Stimulated activated naive B cell treated with anti-CD40 and anti-IgM and Interleukin-4, amounts not matched to agents 10 μg/mL and 1 μg/mL and 100 μg/mL, for 72 hours (primary cell): ENCODE data around the gene GRB10.

Experiments
- ATAC-seq, 2 donors: fragments of 150-1000 bp; cut with Tn5 transposase; replicated peaks; 2 replicates each; pipeline ENCODE4 v1.10.0; 2021; ENCODE audit warnings: moderate library complexity in 1 of 2
- DNase-seq: peaks from one replicate; pipeline ENCODE4 v3.0.0; 2021
- H3K27ac Mint-ChIP-seq: one replicate; pipeline ENCODE4 v1.8.0; 2022; ENCODE audit warnings: mild to moderate bottlenecking, mixed read lengths
- H3K27me3 Mint-ChIP-seq, 2 donors: one replicate each; pipeline ENCODE4 v1.8.0; 2022; ENCODE audit warnings: mixed read lengths in 2 of 2
- H3K36me3 Mint-ChIP-seq, 2 donors: one replicate each; pipeline ENCODE4 v1.8.0; 2022; ENCODE audit warnings: mixed read lengths in 2 of 2, mild to moderate bottlenecking in 1 of 2
- H3K4me1 Mint-ChIP-seq, 2 donors: one replicate each; pipeline ENCODE4 v1.8.0; 2022; ENCODE audit warnings: mixed read lengths in 2 of 2, mild to moderate bottlenecking in 1 of 2
- H3K4me3 Mint-ChIP-seq, 2 donors: one replicate each; pipeline ENCODE4 v1.8.0; 2022; ENCODE audit warnings: mild to moderate bottlenecking in 2 of 2, mixed read lengths in 2 of 2, moderate library complexity in 1 of 2
- H3K9me3 Mint-ChIP-seq, 2 donors: one replicate each; pipeline ENCODE4 v1.8.0; 2022; ENCODE audit warnings: mixed read lengths in 2 of 2, mild to moderate bottlenecking in 1 of 2

The GRB10 gene

DNA sequence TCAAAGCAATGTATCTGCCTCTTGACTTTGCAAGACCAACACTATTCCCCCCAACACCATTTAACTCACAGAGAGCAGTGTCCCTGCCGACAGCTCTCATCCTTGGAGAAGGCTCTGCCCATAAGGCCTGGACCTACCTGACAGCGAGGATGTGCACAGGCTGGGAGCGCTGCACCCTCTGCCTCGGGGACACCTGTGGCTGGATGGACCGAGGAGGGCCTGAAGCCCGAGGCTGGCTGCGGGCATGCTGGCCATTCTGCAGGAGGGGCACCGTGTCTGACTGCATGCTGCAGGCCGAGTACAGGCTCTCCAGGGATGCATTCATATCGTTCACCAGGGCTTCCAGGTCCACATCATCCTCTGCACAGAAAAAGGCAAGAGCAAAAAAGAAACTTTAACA is 108.4 kb downstream of the GRB10 start:
- ATAC-seq (no peak), DNase-seq (no peak)
- Mint-ChIP-seq H3K27me3 (peaks cover 0 to 11% of the 10 kb centered on the region in 2 donors), H3K27ac (no peak overlapping the region), H3K9me3 (no peaks in the 10 kb centered on the region), H3K4me1 (no peaks in the 10 kb centered on the region), H3K4me3 (no peak overlapping the region), H3K36me3 (no peaks in the 10 kb centered on the region)

DNA sequence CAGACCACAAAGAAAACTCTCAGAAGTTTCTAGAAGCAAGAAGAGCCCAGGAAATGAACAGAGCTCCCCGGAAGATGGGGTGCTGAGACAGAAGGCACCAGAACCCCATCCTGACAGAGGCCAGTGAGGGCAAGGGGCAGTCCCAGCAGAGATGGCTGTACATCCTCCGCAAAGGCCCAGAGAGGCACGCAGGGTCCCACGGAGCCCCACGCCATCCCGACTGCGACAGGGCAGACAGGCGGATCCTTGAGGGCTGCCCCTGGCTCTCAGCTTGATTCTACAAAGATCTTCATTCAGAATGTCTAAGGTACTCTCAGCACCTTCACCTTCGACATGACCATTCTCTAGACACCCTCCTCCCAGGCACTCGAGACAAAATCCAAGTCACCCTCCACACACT is 109.6 kb downstream of the GRB10 start:
- ATAC-seq = no peak
- no peaks in the 10 kb centered on the region for H3K9me3 Mint-ChIP-seq
- no peaks in the 10 kb centered on the region for H3K4me1 Mint-ChIP-seq
- no peak overlapping the region for H3K4me3 Mint-ChIP-seq
- DNase-seq = no peak
- peaks cover 0 to 11% of the 10 kb centered on the region in 2 donors for H3K27me3 Mint-ChIP-seq
- H3K27ac Mint-ChIP-seq = no peak overlapping the region
- no peaks in the 10 kb centered on the region for H3K36me3 Mint-ChIP-seq

DNA sequence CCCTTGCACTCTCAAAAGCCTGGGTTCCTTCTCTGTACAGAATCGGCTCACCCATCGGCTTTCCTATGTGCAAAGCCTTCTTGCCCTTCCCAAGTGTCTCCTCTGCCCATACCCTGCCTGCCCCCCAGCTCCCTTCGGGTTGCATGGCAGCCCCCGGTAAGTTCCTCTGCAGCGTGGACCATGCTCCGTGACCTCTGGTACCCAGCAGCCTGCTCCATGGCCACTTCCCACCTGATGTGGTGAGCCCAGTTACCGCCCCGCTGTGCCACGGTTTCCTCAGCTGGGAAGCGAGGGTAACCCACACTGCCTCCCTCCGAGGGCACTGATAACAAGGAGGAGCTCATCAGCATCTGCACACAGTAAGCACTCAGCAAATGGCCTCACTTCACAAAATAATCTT is 110.7 kb downstream of the GRB10 start:
- Mint-ChIP-seq H3K4me3 (no peak overlapping the region), H3K36me3 (no peaks in the 10 kb centered on the region), H3K27me3 (peaks cover 0 to 15% of the 10 kb centered on the region in 2 donors), H3K27ac (no peak overlapping the region), H3K4me1 (no peaks in the 10 kb centered on the region), H3K9me3 (no peaks in the 10 kb centered on the region)
- ATAC-seq = no peak
- no peak for DNase-seq

DNA sequence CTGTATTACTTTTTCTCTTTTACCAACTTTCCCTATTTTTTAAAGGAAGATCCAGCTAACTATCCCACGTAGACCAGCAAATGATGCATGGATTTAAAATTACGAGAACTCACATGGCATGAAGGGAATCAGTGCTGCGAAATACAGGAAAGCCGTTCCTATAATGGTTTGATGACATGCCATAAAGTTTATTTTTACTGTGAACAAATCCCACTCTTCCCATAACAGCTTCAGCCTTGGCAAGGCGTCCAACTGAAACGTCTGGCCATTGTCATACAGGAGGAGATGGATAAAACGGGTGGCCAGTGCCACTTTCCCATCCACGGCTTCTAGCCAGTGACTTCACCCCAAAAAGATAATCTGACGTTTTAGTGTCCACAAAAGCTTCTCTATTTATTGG is 111.3 kb downstream of the GRB10 start:
- no peaks in the 10 kb centered on the region for H3K4me1 Mint-ChIP-seq
- DNase-seq = no peak
- H3K27ac Mint-ChIP-seq = no peak overlapping the region
- H3K27me3 Mint-ChIP-seq = peaks cover 0 to 16% of the 10 kb centered on the region in 2 donors
- no peaks in the 10 kb centered on the region for H3K36me3 Mint-ChIP-seq
- H3K9me3 Mint-ChIP-seq = no peaks in the 10 kb centered on the region
- no peak overlapping the region for H3K4me3 Mint-ChIP-seq
- no peak for ATAC-seq

DNA sequence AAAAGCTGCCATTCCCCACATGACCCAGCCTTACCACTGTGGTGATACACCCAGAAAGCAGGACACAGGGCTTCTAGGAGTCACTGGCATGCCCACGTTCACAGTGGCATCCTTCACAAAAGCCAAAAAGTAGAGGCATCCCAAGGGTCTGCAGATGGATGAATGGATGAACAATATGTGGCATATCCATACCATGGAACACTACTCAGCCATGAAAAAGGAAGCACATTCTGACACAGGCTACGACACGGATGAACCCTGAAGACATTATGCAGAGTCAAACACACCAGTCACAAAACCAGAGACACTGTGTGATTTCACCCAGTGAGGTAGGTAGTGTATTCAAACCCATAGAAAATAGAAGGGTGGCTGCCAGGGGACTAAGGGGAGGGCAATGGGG is 112.8 kb downstream of the GRB10 start:
- H3K27ac Mint-ChIP-seq = no peak overlapping the region
- H3K9me3 Mint-ChIP-seq = no peaks in the 10 kb centered on the region
- peaks cover 0 to 16% of the 10 kb centered on the region in 2 donors for H3K27me3 Mint-ChIP-seq
- H3K36me3 Mint-ChIP-seq = no peaks in the 10 kb centered on the region
- H3K4me3 Mint-ChIP-seq = no peak overlapping the region
- H3K4me1 Mint-ChIP-seq = peaks cover 0 to 6% of the 10 kb centered on the region in 2 donors
- DNase-seq (no peak), ATAC-seq (no peak)

DNA sequence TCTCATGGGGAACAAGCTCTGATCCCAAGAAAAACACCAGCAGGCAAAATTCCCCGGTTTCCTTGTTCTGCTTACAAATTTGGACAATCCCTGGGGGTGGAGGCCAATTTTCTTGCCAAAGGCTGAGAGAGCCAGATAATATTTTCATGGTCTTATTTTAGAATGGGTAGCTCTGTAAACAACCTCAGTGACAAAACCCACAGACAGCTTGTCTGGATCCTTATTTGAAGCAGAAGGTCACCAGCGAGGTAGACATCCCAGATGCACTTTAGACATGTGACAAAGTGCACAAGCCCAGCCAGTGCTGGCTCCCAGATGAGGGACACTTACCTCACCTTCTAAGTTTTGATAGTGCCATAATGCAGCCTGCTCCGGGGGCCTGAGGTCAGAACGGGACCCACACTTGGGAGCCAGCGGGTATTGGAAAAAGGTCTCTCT is 114.9 kb downstream of the GRB10 start:
- no peaks in the 10 kb centered on the region for H3K9me3 Mint-ChIP-seq
- no peak overlapping the region for H3K27ac Mint-ChIP-seq
- no peak overlapping the region for H3K4me3 Mint-ChIP-seq
- H3K4me1 Mint-ChIP-seq = peaks cover 8 to 15% of the 10 kb centered on the region in 2 donors
- peaks cover 7 to 11% of the 10 kb centered on the region in 2 donors for H3K27me3 Mint-ChIP-seq
- DNase-seq (no peak), ATAC-seq (no peak)
- no peaks in the 10 kb centered on the region for H3K36me3 Mint-ChIP-seq

DNA sequence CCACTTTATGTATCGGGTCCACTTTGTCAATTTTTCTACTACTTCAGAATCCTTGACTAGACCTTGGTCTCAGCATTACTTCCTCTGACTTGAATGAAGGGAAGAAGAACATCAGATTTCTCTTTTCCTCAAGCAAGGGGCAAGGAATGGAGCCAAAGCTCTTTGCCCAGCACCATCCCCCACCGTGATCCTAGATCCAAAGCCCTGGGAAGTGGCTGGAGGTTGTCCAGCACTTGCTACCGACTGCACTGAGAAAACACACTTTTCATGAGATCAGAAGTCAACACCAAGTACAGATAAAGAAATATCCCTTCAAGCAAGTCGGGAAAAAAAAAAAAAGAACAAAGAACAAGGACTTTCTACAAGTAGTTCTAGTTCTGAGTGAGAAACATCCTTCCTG is 115.4 kb downstream of the GRB10 start:
- Mint-ChIP-seq H3K4me3 (no peak overlapping the region), H3K27me3 (peaks cover 7 to 11% of the 10 kb centered on the region in 2 donors), H3K4me1 (peaks cover 12 to 19% of the 10 kb centered on the region in 2 donors), H3K9me3 (no peaks in the 10 kb centered on the region), H3K36me3 (no peaks in the 10 kb centered on the region), H3K27ac (no peak overlapping the region)
- DNase-seq (no peak), ATAC-seq (no peak)

DNA sequence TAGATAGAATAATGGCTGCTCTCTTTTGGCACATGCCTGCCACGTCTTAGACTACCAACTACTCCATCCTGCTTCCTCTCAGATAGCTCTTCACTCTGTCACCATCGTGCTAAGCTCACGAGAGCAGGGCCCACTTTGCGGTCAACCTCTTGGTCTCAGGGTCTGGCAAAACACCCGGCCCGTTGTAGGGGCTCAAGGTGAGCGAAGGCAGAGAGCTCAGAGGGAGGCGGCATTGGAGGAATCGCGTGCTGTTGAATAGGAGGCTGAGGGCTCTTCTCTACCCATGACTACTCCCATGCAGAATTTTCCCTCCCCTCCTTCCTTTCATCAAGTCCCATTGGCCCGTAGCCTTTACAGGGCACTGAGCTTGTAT is 116.6 kb downstream of the GRB10 start:
- Mint-ChIP-seq H3K9me3 (no peaks in the 10 kb centered on the region), H3K4me1 (peaks cover 25 to 30% of the 10 kb centered on the region in 2 donors), H3K4me3 (no peak overlapping the region), H3K27ac (no peak overlapping the region), H3K36me3 (no peaks in the 10 kb centered on the region), H3K27me3 (peaks cover 7 to 9% of the 10 kb centered on the region in 2 donors)
- DNase-seq (no peak), ATAC-seq (no peak)

DNA sequence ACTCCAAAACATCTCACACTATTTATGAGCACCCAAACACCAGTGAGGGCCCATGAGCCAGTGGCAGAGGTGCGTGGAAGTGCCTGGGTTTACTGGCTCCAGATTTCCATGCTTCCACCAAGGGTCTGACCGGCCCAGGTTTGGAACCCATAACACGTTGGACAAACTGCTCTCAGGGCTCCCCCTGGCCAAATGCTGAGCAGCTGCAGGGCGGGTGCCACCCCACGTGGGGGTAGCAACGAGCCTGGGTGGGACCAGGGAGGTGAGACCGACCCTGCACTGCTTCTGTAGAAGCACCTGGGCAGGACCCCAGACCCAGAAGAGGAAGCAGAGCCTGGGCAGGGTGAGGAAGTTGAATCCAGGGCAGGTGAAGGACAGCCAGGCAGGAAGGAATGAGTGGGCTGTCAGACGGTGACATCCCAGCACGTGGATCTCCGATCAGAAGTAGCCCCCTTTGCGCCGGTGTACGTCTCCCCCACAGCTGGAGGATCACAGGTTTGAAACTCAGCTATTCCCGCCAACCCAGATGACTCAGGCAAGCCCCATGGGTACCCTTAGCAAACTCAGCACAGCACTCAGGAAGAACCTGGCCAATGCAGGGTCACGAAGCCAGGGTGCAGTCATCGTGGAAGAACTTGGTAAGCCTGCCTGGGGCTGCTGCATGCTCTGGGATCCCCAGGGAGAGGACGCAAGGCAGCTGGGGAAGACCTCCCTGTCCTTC is 117.1 kb downstream of the GRB10 start:
- H3K36me3 Mint-ChIP-seq = no peaks in the 10 kb centered on the region
- peaks cover 30% of the 10 kb centered on the region in 2 donors for H3K4me1 Mint-ChIP-seq
- no peak for DNase-seq
- ATAC-seq = peak in 1 of 2 donors; percentile 12
- peak overlapping the region; percentile 31 for H3K27ac Mint-ChIP-seq
- peaks cover 5 to 7% of the 10 kb centered on the region in 2 donors for H3K27me3 Mint-ChIP-seq
- H3K4me3 Mint-ChIP-seq = peak overlapping the region in 1 of 2 donors; percentile 13
- no peaks in the 10 kb centered on the region for H3K9me3 Mint-ChIP-seq

DNA sequence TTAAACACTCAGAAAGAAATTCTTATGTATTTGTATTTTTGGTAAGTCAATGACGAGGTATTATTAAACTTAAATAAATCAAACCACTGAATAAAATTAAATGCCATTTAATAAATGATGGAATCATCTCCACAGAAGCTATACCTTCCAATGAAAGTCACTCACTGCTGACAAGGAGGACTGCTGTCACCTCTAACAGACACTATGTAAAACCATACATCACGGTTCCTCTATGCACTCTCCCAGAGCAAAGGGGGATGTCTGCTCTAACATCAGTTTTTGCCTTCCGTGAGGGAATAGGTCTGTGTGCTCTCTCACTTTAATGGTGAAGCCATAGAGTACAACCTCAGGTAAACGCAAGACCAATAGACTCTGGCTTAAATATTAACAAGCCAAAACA is 117.8 kb downstream of the GRB10 start:
- Mint-ChIP-seq H3K27ac (peak overlapping the region; percentile 31), H3K36me3 (peaks cover 0 to 3% of the 10 kb centered on the region in 2 donors), H3K27me3 (peaks cover 5 to 12% of the 10 kb centered on the region in 2 donors), H3K4me1 (peaks cover 36% of the 10 kb centered on the region in 2 donors), H3K4me3 (peak overlapping the region in 1 of 2 donors; percentile 13), H3K9me3 (peaks cover 0 to 2% of the 10 kb centered on the region in 2 donors)
- ATAC-seq = peak; percentile 39 to 44
- no peak for DNase-seq

DNA sequence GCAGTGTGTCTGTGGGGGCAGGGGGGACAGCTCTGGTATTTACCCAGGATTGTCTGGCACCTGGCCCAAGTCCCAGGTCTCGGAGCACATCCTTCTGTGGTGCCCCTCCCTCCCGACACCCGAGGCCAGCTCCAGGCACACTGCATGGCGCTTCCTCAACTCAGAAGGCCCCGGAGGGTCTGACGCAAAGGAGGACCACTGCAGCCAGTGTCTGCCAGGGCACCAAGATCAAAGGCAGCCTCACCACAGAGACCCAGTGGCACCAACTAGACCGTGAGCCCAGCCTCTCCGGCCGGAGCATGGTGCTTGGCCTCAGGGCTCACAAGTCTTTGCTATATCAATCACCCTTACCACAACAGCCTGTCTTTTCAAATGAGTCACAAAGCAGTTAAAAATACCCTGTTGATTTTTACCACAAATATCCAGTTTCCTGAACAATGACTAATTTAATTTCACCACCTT is 118.2 kb downstream of the GRB10 start:
- peaks cover 40 to 41% of the 10 kb centered on the region in 2 donors for H3K4me1 Mint-ChIP-seq
- ATAC-seq (peak; percentile 74 to 76), DNase-seq (peak; percentile 24)
- H3K27ac Mint-ChIP-seq = no peak overlapping the region
- peaks cover 5 to 12% of the 10 kb centered on the region in 2 donors for H3K27me3 Mint-ChIP-seq
- H3K36me3 Mint-ChIP-seq = peaks cover 0 to 3% of the 10 kb centered on the region in 2 donors
- H3K9me3 Mint-ChIP-seq = peaks cover 0 to 2% of the 10 kb centered on the region in 2 donors
- H3K4me3 Mint-ChIP-seq = no peak overlapping the region

DNA sequence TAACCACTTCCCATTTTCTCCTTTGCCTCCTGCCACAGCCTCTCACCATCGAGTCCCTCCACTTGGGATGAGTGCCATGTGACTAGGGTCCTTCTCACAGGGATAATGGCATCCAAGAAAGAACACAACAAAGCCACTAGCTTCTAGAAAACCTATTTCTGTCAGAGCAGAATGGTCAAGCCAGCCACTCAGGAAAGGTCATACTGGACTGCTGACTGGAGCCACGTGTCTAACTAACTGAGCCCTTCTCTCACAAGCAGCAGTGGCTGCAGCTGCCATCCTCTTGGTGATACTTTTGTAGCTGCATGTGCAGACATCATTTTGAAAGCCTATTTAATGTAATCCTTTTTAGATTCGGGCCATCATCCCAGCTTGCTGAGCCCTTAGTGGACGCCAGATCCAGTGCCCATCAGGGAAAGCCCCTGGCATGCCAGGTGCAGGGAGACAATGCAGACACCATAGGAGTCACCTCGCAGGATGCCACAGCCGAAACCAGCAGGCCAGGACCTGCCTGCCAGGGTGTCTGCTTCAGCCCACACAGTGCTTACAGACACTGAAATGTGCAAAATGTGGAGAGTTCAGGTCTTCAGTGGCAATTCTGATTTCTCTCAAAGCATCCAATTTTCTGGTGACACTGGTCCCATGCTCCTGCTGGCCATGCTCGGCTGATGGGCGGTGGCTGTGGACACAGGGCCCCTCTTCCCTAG is 119.1 kb downstream of the GRB10 start:
- Mint-ChIP-seq H3K4me1 (peaks cover 40 to 43% of the 10 kb centered on the region in 2 donors), H3K4me3 (no peak overlapping the region), H3K27me3 (peaks cover 5 to 12% of the 10 kb centered on the region in 2 donors), H3K27ac (peak overlapping the region; percentile 76), H3K9me3 (peaks cover 0 to 2% of the 10 kb centered on the region in 2 donors), H3K36me3 (peaks cover 0 to 3% of the 10 kb centered on the region in 2 donors)
- ATAC-seq (no peak), DNase-seq (no peak)

DNA sequence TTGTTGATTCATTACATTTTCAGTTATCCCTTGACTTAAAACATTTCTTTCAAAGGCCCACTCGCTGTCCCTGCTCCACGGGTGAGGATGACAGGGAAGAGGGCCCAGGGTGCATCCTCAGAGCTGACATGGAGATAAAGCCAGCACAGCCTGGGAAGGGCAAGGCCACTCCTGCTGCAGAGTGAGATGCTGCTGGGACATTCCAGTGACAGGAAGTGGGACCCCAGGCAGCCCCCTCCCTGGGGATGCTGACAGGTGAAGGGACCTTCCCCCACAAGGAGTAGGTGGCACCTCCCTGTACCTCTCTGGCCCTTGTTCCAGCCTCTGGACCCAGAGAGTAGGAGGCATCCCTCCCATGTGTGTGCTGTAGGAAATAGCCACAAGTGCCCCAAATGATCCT is 119.7 kb downstream of the GRB10 start:
- Mint-ChIP-seq H3K27me3 (peaks cover 5 to 12% of the 10 kb centered on the region in 2 donors), H3K27ac (peak overlapping the region; percentile 47), H3K4me1 (peaks cover 40 to 43% of the 10 kb centered on the region in 2 donors), H3K9me3 (peaks cover 0 to 2% of the 10 kb centered on the region in 2 donors), H3K4me3 (no peak overlapping the region), H3K36me3 (peaks cover 0 to 3% of the 10 kb centered on the region in 2 donors)
- ATAC-seq (no peak), DNase-seq (no peak)

DNA sequence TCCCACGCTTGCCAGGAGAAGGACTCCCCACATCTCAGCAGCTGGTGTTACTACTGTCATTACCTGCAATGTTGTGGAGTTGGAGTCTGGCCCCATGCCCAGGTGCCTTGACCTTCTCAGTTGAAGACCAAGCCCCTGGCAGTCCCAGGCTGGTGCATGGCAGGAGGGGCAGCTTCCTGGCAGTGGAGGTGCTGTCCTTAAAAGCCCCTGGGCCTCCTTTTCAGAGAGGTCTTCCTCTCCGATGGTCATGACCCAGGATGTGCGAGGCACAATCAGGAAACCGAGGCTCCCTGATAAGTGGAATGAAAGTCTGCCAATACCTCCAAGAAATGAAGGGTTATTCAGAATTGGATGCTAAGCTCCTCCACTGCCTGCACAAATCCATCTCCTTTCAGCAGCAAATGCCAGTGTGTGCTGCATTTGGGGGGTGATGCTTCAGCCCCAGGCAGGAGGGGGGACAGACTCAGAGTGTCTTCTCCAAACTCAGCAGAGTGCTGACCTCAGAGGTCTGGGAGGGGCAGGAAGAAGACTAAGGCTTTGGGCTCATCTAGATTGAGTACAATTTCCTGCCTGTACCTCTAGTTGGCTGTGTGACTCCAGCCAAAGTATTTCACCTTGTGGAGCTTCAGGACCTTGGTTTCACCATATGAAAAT is 120.5 kb downstream of the GRB10 start:
- ATAC-seq (no peak), DNase-seq (no peak)
- Mint-ChIP-seq H3K9me3 (peaks cover 0 to 2% of the 10 kb centered on the region in 2 donors), H3K27me3 (peaks cover 3 to 12% of the 10 kb centered on the region in 2 donors), H3K4me1 (peaks cover 43 to 47% of the 10 kb centered on the region in 2 donors), H3K4me3 (peak overlapping the region in 1 of 2 donors; percentile 47), H3K27ac (no peak overlapping the region), H3K36me3 (peaks cover 0 to 3% of the 10 kb centered on the region in 2 donors)
